ENCODE measurements around the gene DDAH2.

- TF ChIP-seq CTCF (IDR thresholded peaks at IDR 0.05 in 4 of 5, conservative IDR thresholded peaks at IDR 0.05 in 1 of 5) (no peak), POLR2A (IDR thresholded peaks at IDR 0.05) (no peak)
Observed at GRCh38 chr6:31775184-31775583, 46.1 kb upstream of the DDAH2 start.
